HG03060 (cell line): Measurements from ENCODE around the gene PCDHA8.
"Not testable (repeated sequence)": the region's sequence is repeated elsewhere in the genome, so short reads cannot be mapped to it uniquely, and the experiment has no call there.

Experiments used
- ATAC-seq: cut with Tn5 transposase; IDR thresholded peaks from one replicate; pipeline ENCODE4 v1.9.1; 2021; ENCODE audit warnings: low read depth, moderate number of reproducible peaks; ENCODE audit not compliant: unreplicated experiment

Gene PCDHA8

GRCh38 chr5:140827704-140828361 is 13.2 kb upstream of the PCDHA8 start, which contains the start of gene PCDHA6:
TSS of gene PCDHA6 (plus strand) at chr5:140827960. CDS start at chr5:140828092, 132 bp downstream.
- no peak for ATAC-seq

GRCh38 chr5:140828362-140828737 is 12.6 kb upstream of the PCDHA8 start:
- ATAC-seq, result no peak

GRCh38 chr5:140829511-140830501 is 11.2 kb upstream of the PCDHA8 start:
- not testable (repeated sequence) for ATAC-seq

- no peak for ATAC-seq
Observed at GRCh38 chr5:140833993-140834392, 7.0 kb upstream of the PCDHA8 start, which contains the start of gene PCDHA7. TSS of gene PCDHA7 (plus strand) at chr5:140834269. CDS start at chr5:140834384, 115 bp downstream.

- ATAC-seq, result not testable (repeated sequence)
Observed at GRCh38 chr5:140834439-140835008, 6.5 kb upstream of the PCDHA8 start.

- ATAC-seq, result no peak
Observed at GRCh38 chr5:140835622-140836510, 5.1 kb upstream of the PCDHA8 start.

GRCh38 chr5:140842798-140843733 is 2.1 kb downstream of the PCDHA8 start:
- no peak for ATAC-seq

GRCh38 chr5:140848139-140849102 is 7.4 kb downstream of the PCDHA8 start, which contains the start of gene PCDHA9:
TSS of gene PCDHA9 (plus strand) at chr5:140848382. CDS start at chr5:140848496, 114 bp downstream.
- not testable (repeated sequence) for ATAC-seq

- not testable (repeated sequence) for ATAC-seq
Observed at GRCh38 chr5:140849831-140850634, 9.0 kb downstream of the PCDHA8 start.

GRCh38 chr5:140855772-140856674 is 15.0 kb downstream of the PCDHA8 start, which contains the start of gene PCDHA10:
TSS of gene PCDHA10 (plus strand) at chr5:140855897. CDS start at chr5:140856049, 152 bp downstream.
- no peak for ATAC-seq

- no peak for ATAC-seq
Observed at GRCh38 chr5:140857177-140857986, 16.4 kb downstream of the PCDHA8 start.

GRCh38 chr5:140857987-140858240 is 16.9 kb downstream of the PCDHA8 start:
- ATAC-seq, result no peak

- no peak for ATAC-seq
Observed at GRCh38 chr5:140862441-140863295, 21.7 kb downstream of the PCDHA8 start.
